Adrenal gland (tissue), 5 donors: Measurements from ENCODE around the gene COL26A1.

Experiments used
- POLR2A ChIP-seq, 2 donors: fragments of 450-650 bp; IDR thresholded peaks; one replicate each; pipeline ENCODE4 v1.6.1; 2017; ENCODE audit warnings: antibody characterized with exemption in 2 of 2, mild to moderate bottlenecking in 2 of 2, moderate library complexity in 1 of 2
- TF ChIP-seq, protein P1 (sequence below), 6 experiments: fragments of 450-650 bp in 4 of 6; fragments of 200-600 bp in 2 of 6; sonication (generic) in 1 of 6; IDR thresholded peaks; 1 replicate in 5 of 6; 2 replicates in 1 of 6; pipeline versions ENCODE4 v1.5.1 to v1.8.0; 2016 to 2021; ENCODE audit warnings: antibody characterized with exemption in 6 of 6, mild to moderate bottlenecking in 2 of 6, moderate library complexity in 1 of 6
- donor health status: DM: no; HTN: no; CAD: no.

DNA sequence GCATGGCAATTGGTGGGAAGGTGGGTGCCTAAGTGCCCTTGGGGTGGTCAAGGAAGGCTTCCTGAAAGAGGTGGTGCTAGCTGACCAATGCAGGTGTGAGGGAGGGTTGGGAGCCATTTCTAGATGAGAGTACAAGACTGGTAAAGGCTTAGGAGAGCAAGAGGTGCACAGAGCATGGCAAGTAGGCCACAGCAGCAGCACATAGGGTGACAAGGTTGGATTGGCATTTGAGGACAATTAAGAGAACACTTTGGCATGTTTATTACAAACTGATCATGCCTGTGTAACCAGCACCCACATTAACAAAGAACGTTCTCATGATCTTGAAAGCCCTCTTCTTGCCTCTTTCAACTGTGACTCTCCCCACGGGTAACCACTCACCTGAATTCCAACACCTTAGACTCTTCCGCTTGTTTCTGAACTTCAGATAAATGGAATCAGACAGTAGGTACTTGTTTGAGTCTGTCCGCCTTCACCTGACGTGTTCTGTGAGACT, 158.8 kb downstream of the COL26A1 start:
- TF ChIP-seq, protein P1, sequence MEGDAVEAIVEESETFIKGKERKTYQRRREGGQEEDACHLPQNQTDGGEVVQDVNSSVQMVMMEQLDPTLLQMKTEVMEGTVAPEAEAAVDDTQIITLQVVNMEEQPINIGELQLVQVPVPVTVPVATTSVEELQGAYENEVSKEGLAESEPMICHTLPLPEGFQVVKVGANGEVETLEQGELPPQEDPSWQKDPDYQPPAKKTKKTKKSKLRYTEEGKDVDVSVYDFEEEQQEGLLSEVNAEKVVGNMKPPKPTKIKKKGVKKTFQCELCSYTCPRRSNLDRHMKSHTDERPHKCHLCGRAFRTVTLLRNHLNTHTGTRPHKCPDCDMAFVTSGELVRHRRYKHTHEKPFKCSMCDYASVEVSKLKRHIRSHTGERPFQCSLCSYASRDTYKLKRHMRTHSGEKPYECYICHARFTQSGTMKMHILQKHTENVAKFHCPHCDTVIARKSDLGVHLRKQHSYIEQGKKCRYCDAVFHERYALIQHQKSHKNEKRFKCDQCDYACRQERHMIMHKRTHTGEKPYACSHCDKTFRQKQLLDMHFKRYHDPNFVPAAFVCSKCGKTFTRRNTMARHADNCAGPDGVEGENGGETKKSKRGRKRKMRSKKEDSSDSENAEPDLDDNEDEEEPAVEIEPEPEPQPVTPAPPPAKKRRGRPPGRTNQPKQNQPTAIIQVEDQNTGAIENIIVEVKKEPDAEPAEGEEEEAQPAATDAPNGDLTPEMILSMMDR (IDR thresholded peaks at IDR 0.05) = no peak
- no peak for TF ChIP-seq POLR2A (IDR thresholded peaks at IDR 0.05)
